HepG2 (cell line): ENCODE measurements around the gene NKRF.

Experiments
- ARNT ChIP-seq: fragments of 450-650 bp; IDR thresholded peaks from 2 replicates; pipeline ENCODE4 v1.6.1; 2017
- CHCHD3 ChIP-seq: sonication (generic); formaldehyde crosslinking; IDR thresholded peaks from 2 replicates; pipeline ENCODE4 v1.8.0; 2022; ENCODE audit warnings: mild to moderate bottlenecking, missing genetic modification reagents, moderate library complexity
- FOSL1 ChIP-seq: sonication (generic); formaldehyde crosslinking; IDR thresholded peaks from 2 replicates; pipeline ENCODE4 v1.9.0; 2021; ENCODE audit warnings: missing genetic modification reagents, borderline replicate concordance
- POLR2A ChIP-seq, 2 experiments: IDR thresholded peaks; 2 replicates each; pipeline ENCODE4 v1.6.1; 2011; ENCODE audit warnings: low read depth in 2 of 2, low read length in 2 of 2, mild to moderate bottlenecking in 1 of 2, moderate library complexity in 1 of 2; ENCODE audit not compliant: insufficient read depth in 1 of 2
- SAP130 ChIP-seq: IDR thresholded peaks from 2 replicates; pipeline ENCODE4 v1.6.1; 2016; ENCODE audit warnings: low read depth
- SMAD3 ChIP-seq: sonication (generic); formaldehyde crosslinking; IDR thresholded peaks from 2 replicates; pipeline ENCODE4 v1.4.0; 2020; ENCODE audit warnings: missing genetic modification reagents
- UBTF ChIP-seq: sonication (generic); formaldehyde crosslinking; IDR thresholded peaks from 2 replicates; pipeline ENCODE4 v1.4.0; 2020; ENCODE audit warnings: mild to moderate bottlenecking, missing genetic modification reagents
- ZNF274 ChIP-seq: sonication (generic); formaldehyde crosslinking; IDR thresholded peaks from 2 replicates; pipeline ENCODE4 v1.5.1; 2020; ENCODE audit warnings: mild to moderate bottlenecking, missing genetic modification reagents
- ZNF687 ChIP-seq: sonication (generic); formaldehyde crosslinking; IDR thresholded peaks from 2 replicates; pipeline ENCODE4 v1.5.1; 2020; ENCODE audit warnings: mild to moderate bottlenecking, missing genetic modification reagents, moderate library complexity
- TF ChIP-seq, protein P1 (sequence below): sonication (generic); formaldehyde crosslinking; IDR thresholded peaks from 2 replicates; pipeline ENCODE4 v1.5.0; 2020; ENCODE audit warnings: mild to moderate bottlenecking, missing genetic modification reagents, moderate library complexity
- TF ChIP-seq, protein P2 (sequence below), 2 experiments: IDR thresholded peaks; 2 replicates each; pipeline ENCODE4 v1.6.1; 2011 to 2012; ENCODE audit warnings: low read length in 2 of 2, borderline replicate concordance in 1 of 2, low read depth in 1 of 2, mild to moderate bottlenecking in 1 of 2, moderate library complexity in 1 of 2

DNA sequence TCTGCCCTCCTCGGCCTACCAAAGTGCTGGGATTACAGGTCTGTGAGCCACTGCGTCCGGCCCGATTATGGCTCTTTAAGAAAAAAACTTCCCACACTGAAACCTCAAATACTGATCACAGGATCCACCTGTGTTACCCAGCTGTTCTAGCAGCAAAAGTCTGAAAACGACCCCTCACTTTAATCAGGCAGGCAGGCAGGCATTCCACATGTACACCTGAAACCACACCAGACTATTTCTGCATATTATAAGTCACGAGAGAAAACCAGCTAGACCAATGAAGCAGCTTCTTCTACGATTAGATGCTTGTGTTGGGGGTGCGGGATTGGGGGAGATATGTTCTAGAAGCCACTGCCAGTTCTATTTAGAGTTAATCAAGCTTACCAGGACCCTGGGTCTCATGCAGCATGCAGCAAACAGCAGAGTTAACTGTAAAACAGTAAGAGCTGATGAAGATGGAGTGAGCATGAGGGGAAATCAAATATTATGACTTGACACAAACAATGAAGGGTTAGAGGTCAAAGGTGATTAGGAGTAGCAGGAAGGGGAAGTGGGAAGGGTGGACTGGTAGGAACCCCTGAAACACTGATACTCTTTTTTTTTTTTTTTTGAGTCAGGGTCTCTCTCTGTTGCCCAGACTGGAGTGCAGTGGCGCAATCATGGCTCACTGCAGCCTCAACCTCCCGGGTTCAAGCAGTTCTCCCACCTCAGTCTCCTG is 18.9 kb upstream of the NKRF start:
- TF ChIP-seq POLR2A (IDR thresholded peaks at IDR 0.05; ENCODE audit: insufficient read depth in 1 of 2, low read depth in 2 of 2, low read length in 2 of 2) (no peak), FOSL1 (no peak), SMAD3 (CRISPR knock-in tag) (no peak), ARNT (no peak), ZNF687 (CRISPR knock-in tag) (no peak), SAP130 (no peak), ZNF274 (CRISPR knock-in tag) (no peak), UBTF (no peak), CHCHD3 (no peak)
- TF ChIP-seq, protein P1, sequence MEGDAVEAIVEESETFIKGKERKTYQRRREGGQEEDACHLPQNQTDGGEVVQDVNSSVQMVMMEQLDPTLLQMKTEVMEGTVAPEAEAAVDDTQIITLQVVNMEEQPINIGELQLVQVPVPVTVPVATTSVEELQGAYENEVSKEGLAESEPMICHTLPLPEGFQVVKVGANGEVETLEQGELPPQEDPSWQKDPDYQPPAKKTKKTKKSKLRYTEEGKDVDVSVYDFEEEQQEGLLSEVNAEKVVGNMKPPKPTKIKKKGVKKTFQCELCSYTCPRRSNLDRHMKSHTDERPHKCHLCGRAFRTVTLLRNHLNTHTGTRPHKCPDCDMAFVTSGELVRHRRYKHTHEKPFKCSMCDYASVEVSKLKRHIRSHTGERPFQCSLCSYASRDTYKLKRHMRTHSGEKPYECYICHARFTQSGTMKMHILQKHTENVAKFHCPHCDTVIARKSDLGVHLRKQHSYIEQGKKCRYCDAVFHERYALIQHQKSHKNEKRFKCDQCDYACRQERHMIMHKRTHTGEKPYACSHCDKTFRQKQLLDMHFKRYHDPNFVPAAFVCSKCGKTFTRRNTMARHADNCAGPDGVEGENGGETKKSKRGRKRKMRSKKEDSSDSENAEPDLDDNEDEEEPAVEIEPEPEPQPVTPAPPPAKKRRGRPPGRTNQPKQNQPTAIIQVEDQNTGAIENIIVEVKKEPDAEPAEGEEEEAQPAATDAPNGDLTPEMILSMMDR = no peak
- TF ChIP-seq, protein P2, sequence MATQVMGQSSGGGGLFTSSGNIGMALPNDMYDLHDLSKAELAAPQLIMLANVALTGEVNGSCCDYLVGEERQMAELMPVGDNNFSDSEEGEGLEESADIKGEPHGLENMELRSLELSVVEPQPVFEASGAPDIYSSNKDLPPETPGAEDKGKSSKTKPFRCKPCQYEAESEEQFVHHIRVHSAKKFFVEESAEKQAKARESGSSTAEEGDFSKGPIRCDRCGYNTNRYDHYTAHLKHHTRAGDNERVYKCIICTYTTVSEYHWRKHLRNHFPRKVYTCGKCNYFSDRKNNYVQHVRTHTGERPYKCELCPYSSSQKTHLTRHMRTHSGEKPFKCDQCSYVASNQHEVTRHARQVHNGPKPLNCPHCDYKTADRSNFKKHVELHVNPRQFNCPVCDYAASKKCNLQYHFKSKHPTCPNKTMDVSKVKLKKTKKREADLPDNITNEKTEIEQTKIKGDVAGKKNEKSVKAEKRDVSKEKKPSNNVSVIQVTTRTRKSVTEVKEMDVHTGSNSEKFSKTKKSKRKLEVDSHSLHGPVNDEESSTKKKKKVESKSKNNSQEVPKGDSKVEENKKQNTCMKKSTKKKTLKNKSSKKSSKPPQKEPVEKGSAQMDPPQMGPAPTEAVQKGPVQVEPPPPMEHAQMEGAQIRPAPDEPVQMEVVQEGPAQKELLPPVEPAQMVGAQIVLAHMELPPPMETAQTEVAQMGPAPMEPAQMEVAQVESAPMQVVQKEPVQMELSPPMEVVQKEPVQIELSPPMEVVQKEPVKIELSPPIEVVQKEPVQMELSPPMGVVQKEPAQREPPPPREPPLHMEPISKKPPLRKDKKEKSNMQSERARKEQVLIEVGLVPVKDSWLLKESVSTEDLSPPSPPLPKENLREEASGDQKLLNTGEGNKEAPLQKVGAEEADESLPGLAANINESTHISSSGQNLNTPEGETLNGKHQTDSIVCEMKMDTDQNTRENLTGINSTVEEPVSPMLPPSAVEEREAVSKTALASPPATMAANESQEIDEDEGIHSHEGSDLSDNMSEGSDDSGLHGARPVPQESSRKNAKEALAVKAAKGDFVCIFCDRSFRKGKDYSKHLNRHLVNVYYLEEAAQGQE (IDR thresholded peaks at IDR 0.05; ENCODE audit: borderline replicate concordance in 1 of 2, low read depth in 1 of 2, low read length in 2 of 2) = no peak
